ENCODE results near the gene CCSAP.

- TF ChIP-seq SMC3 (IDR thresholded peaks at IDR 0.05; ENCODE audit: low read depth, low read length) (no peak), CTCF (conservative IDR thresholded peaks at IDR 0.05; ENCODE audit: low read depth, low read length) (no peak), POLR2A (IDR thresholded peaks at IDR 0.05; ENCODE audit: low read depth, low read length) (no peak), RFX5 (IDR thresholded peaks at IDR 0.05; ENCODE audit: low read depth, low read length) (no peak), RCOR1 (IDR thresholded peaks at IDR 0.05; ENCODE audit: insufficient replicate concordance, low read length) (no peak), CEBPB (IDR thresholded peaks at IDR 0.05; ENCODE audit: low read depth, low read length) (no peak), MXI1 (IDR thresholded peaks at IDR 0.05; ENCODE audit: borderline replicate concordance, low read depth, low read length) (no peak), MAZ (IDR thresholded peaks at IDR 0.05; ENCODE audit: borderline replicate concordance, low read depth, low read length) (no peak), BHLHE40 (IDR thresholded peaks at IDR 0.05; ENCODE audit: low read depth, low read length) (no peak), USF2 (IDR thresholded peaks at IDR 0.05; ENCODE audit: low read depth, low read length) (no peak)
These were observed 33.8 kb downstream of the CCSAP start for GRCh38 chr1:229309074-229309473.

Measured in IMR-90 (cell line).